ENCODE data around the gene UGT2A1. TPM values are rescaled to one million over a fixed set of nuclear protein-coding genes. Genes with fewer than 3 reads are reported as not detected.
"Not testable (repeated sequence)": the region's sequence is repeated elsewhere in the genome, so short reads cannot be mapped to it uniquely, and the experiment has no call there.

Gene UGT2A1
- not detected for total RNA-seq

DNA sequence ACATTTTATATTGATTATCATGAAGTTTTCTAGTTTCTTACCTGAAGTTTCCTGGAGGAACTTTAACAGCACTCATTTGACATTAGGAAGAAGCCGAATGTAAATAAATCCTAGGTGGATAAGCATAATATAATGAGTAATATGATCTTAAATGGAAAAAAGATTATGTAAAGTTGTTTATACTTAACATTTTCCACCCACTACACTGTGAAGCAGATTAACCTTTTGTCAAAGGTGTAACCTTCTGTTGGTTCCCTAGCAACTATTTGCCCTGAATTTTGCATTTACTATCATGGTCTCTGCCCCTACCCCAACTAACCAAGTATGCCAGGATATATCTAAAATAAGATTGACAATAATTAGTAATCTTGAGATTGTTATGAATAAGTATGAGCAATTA lies at the start of gene UGT2A1:
Gene UGT2A1 (minus strand): TSS at position 101 of the 400 bp plus-strand sequence. CDS start 5,603 bp downstream, outside the sequence.
- DNase-seq (ENCODE audit: low read depth in 2 of 3, low spot score in 2 of 3) = no peak

DNA sequence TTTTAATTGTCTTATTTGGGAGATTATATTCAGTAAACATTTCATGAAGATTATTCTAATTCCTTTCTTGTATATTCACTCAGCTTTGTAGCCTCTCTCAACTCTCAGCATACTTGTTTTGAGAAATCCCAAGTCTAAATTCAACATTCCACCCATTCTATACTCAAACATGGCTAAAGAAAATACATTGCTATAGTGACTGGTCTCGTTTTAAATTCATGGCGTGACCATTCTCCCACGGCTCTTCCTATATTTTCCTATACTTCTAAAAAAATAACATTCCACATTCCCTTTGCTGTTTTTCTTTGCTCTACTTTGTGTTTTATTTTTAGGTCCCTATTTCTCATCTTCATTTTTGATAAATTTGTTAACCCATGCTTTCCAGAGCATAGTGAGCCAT lies 49.2 kb upstream of the UGT2A1 start:
- DNase-seq (ENCODE audit: low read depth in 2 of 3, low spot score in 2 of 3) = no peak

DNA sequence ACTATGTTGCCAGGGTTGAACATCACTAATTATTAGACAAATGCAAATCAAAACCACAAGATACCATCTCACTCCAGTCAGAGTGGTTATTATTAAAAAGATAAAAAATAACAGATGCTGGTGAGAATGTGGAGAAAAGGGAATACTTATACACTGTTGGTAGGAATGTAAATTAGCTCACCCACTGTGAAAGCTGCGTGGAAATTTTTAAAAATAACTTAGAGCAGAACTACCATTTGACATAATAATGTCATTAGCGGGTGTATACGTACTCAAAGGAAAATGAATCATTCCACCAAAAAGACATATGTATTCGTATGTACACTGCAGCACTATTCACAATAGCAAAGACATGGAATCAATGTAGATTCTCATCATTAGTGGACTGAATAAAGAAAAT lies 48.6 kb upstream of the UGT2A1 start:
- DNase-seq (ENCODE audit: low read depth in 2 of 3, low spot score in 2 of 3) = no peak

DNA sequence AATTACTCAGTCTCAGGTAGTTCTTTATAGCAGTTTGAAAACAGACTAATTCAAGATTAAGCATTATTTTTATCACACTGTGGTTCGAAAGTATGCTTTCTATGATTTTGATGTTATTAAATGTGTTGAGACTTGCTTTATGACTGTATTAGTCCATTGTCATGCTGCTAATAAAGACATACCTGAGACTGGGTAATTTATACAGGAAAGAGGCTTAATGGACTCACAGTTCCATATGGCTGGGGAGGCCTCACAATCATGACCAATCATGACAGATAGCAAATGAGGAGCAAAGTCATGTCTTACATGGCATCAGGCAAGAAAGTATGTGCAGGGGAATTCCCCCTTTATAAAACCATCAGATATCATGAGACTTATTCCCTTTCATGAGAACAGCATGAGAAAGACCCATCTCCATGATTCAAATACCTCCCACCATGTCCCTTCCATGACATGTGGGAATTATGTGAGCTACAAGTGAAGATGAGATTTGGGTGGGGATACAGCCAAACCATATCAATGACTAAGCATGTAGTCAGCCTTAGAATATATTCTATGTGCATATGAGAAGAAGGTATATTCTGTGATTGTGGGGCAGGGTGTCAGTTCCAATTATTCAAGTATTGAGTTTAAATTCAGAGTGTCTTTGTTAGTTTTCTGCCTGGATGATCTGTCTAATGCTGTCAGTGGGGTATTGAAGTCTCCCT lies 44.6 kb upstream of the UGT2A1 start:
- no peak for DNase-seq (ENCODE audit: low read depth in 2 of 3, low spot score in 2 of 3)

DNA sequence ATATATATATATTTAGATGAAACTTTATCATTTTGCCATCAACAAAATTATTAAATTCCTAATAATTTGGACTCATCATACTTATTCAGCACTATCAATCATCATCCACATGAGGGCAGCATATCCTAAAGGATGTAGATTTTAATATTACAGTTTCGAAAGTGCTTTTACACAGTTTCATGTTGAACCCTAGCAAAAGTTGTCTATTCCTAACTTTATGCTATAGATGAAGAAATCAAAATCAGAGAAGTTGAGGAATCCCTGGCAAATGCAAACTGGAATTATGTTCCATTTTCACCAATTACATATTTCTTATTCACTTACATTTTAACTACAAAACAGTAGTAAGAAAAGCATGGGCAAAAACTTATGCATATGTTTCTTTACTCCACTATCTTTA lies 36.6 kb upstream of the UGT2A1 start:
- peak; percentile 6 to 77 (median 25) for DNase-seq (ENCODE audit: low read depth in 2 of 3, low spot score in 2 of 3)

DNA sequence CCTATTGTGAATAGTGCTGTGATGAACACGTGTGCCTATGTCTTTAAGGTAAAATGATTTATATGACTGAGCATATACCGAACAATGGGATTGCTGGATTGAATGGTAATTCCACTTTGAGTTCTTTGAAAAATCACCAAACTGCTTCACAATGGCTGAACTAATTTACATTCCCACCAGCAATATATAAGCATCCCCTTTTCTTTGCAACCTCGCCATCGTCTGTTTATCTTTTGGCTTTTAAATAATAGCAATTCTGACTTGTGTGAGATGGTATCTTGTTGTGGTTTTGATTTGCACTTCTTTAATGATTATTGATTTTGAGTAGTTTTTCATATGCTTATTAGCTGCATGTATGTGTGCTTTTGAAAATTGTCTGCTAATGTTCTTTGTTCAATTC lies 31.8 kb upstream of the UGT2A1 start:
- no peak for DNase-seq (ENCODE audit: low read depth in 2 of 3, low spot score in 2 of 3)

DNA sequence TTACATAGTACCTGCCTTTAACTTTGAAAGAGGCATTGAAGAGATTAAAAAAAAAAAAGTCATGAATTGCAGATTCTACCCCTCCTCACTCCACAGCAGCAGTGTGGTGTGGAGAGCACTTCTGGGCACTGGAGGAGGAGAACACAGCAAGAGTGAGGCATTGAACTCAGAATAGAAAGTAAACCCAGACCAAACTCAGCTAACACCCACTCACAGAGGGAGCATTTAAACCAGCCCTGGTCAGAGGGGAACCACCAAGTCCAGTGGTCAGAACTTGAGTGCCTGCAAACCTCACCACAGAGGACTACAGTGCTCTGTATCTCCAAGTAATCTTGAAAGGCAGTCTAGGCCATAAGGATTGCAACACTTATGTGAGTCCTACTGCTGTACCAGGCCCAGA lies 15.6 kb upstream of the UGT2A1 start:
- no peak for DNase-seq (ENCODE audit: low read depth in 2 of 3, low spot score in 2 of 3)

DNA sequence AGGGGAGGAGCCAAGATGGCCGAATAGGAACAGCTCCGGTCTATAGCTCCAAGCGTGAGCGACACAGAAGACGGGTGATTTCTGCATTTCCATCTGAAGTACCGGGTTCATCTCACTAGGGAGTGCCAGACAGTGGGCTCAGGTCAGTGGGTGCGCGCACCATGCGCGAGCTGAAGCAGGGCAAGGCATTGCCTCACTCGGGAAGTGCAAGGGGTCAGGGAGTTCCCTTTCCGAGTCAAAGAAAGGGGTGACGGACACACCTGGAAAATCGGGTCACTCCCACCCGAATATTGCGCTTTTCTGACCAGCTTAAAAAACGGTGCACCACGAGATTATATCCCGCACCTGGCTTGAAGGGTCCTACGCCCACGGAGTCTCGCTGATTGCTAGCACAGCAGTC lies 11.0 kb upstream of the UGT2A1 start:
- not testable (repeated sequence) for DNase-seq (ENCODE audit: low read depth in 2 of 3, low spot score in 2 of 3)

DNA sequence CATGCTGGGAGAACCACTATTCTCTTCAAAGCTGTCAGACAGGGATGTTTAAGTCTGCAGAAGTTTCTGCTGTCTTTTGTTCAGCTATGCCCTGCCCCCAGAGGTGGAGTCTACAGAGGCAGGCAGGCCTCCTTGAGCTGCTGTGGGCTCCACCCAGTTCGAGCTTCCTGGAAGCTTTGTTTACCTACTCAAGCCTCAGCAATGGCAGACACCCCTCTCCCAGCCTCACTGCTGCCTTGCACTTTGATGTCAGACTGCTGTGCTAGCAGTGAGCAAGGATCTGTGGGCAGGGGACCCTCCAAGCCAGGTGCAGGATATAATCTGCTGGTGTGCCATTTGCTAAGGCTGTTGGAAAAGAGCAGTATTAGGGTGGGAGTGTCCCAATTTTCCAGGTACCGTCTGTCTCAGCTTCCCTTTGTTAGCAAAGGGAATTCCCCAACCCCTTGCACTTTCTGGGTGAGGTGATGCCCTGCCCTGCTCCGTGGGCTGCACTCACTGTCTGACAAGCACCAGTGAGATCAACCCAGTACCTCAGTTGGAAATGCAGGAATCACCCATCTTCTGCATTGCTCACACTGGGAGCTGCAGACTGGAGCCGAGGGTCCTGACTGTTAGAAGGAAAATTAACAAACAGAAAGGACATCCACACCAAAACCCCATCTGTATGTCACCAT lies 8.2 kb upstream of the UGT2A1 start:
- not testable (repeated sequence) for DNase-seq (ENCODE audit: low read depth in 2 of 3, low spot score in 2 of 3)

DNA sequence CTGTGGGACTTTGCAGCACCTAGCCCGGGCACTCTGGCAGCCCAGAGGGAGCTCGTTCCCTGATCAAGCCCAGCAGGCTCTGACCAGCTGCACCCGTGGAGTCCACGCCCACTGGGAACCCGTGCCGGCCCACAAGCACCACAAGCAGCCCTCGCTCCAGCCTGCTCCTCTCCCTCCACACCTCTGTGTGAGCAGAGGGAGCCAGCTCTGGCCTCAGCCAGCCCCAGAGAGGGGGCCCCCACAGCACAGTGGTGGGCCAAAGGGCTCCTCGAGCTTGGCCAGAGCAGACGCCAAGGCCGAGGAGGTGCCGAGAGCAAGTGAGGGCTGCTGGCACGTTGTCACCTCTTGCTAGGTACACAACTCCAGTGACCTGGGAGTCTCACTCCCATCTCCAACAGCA lies 5.1 kb upstream of the UGT2A1 start:
- DNase-seq (ENCODE audit: low read depth in 2 of 3, low spot score in 2 of 3) = no peak

DNA sequence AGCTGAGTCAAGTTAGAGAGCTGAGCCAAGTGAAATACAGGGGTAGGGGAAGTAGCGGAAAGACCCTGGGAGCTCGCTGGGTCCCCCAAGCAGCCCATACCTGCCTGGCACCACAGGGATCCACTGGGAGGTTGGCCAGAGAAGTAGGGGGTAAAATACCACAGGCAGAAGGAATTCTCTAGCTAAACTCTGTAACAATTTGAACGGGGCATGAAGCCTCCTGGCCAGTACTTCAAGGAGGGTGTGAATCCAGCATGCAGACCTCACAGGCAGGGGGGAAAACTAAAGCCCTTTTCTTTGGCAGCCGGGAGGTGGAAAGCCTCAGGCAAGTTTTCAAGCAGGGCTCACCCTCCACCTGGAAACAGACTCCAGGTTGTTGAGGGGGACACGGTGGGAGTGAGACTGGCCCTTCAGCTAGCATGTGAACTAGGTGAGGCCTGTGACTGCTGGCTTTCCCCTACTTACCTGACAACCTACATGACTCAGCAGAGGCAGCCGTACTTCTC lies 3.7 kb upstream of the UGT2A1 start:
- no peak for DNase-seq (ENCODE audit: low read depth in 2 of 3, low spot score in 2 of 3)

DNA sequence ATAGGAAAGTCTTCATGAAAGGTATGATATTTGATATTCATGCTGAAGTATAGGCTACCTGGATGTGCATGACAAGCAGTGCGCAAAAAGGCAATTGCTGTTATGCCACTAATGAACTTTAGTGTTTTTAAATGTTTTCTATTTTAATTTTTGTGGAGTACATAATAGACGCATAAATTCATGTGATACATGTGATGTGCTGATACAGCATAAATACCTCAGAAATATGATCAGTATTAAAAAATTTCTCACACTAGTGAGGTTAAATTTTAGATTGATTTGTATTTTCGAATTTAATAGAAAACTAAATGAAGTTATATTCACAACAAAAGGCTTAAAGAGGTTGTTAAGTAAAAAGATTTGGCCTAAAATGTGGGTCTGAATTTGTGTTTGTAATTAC lies 2.2 kb downstream of the UGT2A1 start:
- no peak for DNase-seq (ENCODE audit: low read depth in 2 of 3, low spot score in 2 of 3)

DNA sequence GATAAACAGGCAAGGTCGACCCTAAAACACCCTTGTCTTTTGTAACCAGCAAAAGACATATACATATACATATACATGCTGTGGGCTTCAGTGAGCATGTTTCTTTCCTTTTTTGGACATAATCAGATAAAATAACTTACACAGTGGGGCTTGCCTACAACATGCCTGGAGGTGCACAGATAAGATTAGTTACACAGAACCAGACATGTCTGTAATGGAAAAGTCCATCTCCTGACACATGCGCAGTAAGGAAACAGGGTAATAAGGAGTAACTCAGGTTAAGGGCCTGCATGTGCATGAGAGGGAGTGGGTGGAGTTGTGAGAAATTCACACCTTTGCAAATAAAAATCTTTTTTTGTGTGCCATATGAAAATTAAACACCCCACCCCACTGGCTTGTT lies 3.4 kb downstream of the UGT2A1 start:
- DNase-seq (ENCODE audit: low read depth in 2 of 3, low spot score in 2 of 3) = no peak

DNA sequence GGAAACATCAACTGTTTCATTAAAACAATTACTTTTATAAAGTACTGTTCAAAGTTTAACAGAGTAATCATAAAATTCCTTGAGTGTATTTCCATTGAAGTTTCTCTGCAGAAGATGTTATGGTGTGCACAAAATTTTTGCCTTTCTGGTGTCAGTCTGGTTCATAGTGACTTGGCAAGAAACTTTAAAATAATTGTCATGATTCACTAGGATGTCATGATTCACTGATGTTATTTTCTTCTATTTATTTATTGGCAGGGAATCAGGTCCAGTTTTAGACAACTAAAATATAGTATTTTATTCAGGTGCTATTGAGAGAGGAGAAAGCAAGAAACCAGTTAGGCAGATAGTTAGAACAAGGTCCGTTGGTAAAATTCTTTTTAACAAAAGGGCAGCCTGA lies 3.8 kb downstream of the UGT2A1 start:
- DNase-seq (ENCODE audit: low read depth in 2 of 3, low spot score in 2 of 3) = no peak

DNA sequence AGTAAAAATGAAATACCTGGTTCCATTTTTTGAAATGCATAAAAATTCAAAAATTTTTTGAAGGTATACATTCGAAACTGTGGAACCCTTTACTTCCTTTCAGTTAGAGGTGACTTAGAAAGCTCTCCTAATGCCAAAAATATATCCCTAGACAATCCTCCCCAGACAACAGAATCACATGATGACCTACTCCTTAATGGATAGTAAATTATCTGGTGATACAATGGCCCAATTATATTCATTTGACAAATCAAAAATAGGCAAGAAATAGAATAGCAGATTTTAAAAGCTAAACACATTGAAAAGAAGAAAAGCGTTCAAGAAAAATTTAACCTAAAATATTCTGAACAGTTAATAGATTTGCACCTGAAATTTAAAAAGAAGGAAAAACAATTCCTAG lies 10.1 kb downstream of the UGT2A1 start:
- no peak for DNase-seq (ENCODE audit: low read depth in 2 of 3, low spot score in 2 of 3)

DNA sequence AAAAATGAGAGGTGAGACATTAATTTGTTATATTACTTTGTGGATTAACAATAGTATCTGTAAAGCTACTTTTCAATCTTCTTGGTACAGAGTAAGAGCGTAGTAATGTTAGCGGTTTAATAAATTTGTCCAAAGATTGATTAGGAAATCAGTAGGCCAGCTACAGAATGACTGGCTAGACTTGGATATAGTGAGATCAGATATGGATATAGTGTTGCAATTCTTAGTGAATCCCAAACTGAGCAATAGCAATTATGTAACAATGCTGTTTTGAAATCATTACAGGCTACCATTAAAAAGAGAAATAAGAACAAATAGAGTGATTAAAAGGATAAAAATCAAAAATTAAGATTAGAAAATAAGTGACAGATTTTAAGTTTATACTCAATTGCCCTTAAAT lies 12.8 kb downstream of the UGT2A1 start:
- DNase-seq (ENCODE audit: low read depth in 2 of 3, low spot score in 2 of 3) = no peak

DNA sequence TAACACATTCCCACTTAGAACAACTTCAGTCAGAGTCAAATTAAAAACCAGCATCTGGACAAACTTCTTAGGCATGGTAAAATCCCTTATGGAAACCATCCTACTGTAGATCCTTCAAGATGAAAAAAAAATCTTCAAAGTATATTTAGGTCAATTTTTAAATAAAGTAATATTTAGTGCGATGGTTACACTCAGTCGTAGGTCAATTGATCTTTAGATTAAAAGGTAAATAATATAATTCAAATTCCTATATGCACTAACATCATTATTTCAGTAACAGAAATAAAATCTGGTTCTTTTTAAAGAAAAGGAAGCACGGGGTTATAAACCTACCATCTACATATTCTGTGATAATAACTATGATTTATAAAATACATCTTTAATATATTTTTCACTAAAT lies 13.5 kb downstream of the UGT2A1 start, which contains the start of gene UGT2A2:
Gene UGT2A2 (minus strand): TSS at position 101 of the 400 bp plus-strand sequence. CDS start 2 bp downstream, at position 99.
- DNase-seq (ENCODE audit: low read depth in 2 of 3, low spot score in 2 of 3) = no peak

DNA sequence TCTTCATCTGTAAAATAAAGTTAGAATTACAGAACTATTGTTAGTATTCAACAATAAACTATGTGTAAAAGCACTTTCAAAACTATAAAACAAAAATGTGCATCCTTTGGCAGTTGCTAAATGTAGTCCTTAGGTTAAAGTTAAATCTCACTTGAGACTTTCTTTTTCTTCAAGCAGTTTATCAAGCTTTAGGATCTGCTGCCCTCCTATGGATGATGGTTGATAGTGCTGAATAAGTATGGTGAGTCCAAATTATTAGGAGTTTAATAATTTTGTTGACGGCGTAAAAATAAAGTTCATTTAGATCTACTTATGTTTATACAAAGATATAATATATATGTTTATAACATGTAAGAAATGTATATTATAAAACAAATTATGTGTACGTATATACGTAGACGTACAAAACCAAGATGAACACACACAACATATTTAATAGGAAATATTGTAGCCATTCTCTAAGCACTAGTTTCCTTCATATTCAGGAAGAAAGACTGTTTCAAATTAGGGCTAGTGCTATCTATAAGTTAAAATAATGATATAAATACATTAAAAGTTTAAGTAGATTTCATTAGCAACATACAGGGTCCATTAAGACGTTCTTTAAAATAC lies 35.9 kb downstream of the UGT2A1 start:
- DNase-seq (ENCODE audit: low read depth in 2 of 3, low spot score in 2 of 3) = peak in 2 of 3 donors; percentile 8 to 54

DNA sequence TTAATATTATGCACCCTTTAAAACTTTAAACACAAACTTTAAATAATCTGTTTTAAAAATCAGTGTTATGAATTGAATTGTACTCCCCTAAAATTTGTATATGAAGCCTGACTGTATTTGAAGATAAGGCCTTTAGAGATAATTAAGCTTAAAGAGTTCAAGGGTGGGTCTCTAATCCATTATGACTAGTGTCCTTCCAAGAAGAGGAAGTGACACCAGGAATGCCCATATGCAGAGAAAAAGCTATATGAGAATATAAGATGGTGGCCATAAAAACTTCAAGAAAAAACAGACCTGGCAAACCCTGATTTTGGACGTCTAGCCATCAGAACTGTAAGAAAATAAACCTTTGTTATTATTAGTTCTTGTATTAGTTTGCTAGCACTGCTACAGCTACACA lies 42.6 kb downstream of the UGT2A1 start:
- DNase-seq (ENCODE audit: low read depth in 2 of 3, low spot score in 2 of 3) = no peak

DNA sequence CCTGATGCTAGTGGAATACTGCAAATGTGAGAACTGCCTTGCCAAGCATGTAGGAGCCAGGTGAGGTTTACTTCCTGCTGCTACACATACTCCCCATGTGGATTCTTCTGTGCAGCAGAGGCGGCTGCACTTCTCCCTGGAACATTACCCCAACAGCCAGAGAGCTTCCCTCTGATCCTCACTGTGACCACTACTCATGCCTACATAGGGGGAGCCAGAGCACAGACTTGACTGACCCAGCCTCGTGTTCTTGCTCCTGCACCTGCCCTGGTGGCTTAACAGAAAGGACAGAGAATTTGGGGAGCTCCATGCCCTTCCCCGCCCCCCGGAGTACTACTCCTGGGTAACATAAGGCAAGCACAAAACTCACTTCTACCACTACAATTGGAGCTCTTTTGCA lies 52.0 kb downstream of the UGT2A1 start:
- DNase-seq (ENCODE audit: low read depth in 2 of 3, low spot score in 2 of 3) = no peak

DNA sequence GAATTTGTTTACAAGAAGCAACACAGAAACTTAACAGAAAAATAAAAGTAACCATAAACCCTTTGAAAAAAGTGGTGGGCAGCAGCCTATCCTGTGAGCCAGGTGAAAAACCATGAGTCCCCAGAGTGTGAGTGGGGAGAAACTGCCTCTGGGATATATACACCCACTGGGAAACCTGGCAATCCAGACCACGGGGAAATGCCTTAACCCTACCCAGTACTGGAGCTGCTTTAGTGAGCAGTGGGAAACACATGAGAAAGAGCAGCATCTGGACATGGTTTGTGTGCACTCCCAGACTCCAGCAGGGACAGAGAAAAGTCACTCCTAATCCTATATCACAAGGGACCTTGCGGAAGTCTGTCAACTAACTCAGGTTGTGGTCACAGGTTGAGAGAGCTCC lies 53.0 kb downstream of the UGT2A1 start:
- no peak for DNase-seq (ENCODE audit: low read depth in 2 of 3, low spot score in 2 of 3)

DNA sequence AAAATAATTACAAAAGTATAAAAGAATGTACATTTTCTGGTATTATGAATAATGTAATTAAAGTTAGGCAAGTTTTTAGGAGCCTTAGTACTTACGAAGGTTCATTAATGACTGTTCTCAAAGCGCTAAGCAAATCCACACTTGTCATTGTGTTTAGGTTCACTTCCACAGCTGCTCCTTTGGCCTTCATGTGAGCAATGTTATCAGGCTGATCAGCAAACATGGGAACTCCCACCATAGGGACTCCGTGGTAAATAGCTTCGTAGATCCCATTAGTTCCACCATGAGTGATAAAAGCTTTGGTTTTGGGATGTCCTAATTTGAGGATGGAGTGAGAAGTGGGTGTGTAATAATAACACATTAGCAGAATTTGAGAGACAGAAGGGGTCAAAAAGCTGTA lies 58.7 kb downstream of the UGT2A1 start:
- DNase-seq (ENCODE audit: low read depth in 2 of 3, low spot score in 2 of 3) = no peak

Measured in hematopoietic multipotent progenitor cell (in vitro differentiated cells).